HG02852 (cell line): ENCODE measurements around the gene ZBTB47.

Source experiments
- ATAC-seq: cut with Tn5 transposase; IDR thresholded peaks from one replicate; pipeline ENCODE4 v1.9.1; 2021; ENCODE audit warnings: mild to moderate bottlenecking, moderate library complexity; ENCODE audit not compliant: unreplicated experiment

The ZBTB47 gene

GRCh38 chr3:42653560-42654330 lies at the start of gene ZBTB47:
ZBTB47 (plus strand) TSS chr3:42653697; CDS start chr3:42658356, 4,659 bp downstream.
- peak; percentile 14 for ATAC-seq

DNA sequence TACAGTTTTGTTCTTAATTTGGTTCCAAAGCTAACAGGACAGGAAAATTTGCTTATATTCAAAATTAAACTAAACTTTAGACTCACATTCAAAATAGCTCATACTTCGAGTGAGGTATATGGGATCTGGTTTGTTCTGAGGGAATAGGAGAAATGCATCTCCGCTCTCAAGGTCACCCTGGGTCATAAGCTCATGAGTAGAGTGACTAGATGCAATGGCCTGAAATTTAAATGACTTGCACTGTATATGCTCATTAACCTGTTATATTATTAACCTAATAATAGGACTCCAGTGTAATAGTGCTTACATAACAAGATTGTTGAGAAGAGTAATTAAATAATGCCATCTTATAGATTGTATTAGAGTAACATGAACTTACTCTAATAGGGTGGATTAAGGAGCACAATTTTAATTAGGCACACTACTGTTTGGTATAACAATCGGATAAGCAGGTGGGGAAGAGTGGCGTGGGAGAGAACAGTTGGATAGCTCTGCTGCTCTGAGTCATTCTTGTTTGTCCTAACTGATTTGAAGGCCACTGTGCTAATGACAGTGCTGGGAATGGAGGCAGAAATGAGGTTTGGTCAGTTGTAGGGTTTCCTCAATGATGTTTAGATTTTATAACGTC lies 47.8 kb upstream of the ZBTB47 start:
- no peak for ATAC-seq

DNA sequence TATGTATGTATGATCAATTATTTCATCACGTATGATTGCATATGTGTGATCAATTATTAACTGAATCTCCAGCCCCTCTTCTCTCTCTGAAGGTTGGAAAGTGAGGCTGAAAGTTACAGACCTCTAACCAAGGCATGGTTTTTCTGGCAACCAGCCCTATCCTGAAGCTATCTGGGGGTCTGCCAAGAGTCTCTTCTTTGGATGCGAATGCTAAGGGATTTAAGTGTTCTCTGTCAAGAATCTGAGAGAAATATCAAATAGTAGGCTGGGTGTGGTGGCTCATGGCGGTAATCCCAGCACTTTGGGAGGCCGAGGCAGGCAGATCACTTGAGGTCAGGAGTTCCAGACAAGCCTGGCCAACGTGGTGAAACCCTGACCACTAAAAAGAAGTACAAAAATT lies 44.9 kb upstream of the ZBTB47 start:
- no peak for ATAC-seq

DNA sequence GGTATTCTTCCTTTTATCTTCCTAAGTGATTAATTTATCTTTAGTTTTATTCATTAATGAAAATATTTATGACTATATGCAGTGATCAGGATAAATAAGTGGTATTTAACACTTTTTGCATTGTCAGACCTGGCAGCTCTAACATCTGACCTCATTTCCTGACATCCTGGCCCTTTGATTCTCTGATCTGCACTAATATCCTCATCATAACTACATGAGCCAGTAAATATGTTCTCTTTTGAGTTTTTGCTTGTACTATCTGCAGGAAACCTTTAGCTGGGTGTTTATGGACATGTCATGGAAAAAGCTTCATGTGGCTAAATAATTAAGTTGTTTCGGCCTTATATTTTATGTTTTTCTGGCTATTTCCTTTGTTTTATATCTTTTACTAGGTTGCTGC lies 42.5 kb upstream of the ZBTB47 start:
- ATAC-seq: no peak

GRCh38 chr3:42612217-42612616 lies 41.3 kb upstream of the ZBTB47 start:
- ATAC-seq: no peak

GRCh38 chr3:42612928-42613327 lies 40.6 kb upstream of the ZBTB47 start:
- no peak for ATAC-seq

- ATAC-seq: no peak
These were observed 40.0 kb upstream of the ZBTB47 start for GRCh38 chr3:42613462-42613861.

- ATAC-seq: no peak
These were observed 21.9 kb upstream of the ZBTB47 start for GRCh38 chr3:42631620-42632019.

DNA sequence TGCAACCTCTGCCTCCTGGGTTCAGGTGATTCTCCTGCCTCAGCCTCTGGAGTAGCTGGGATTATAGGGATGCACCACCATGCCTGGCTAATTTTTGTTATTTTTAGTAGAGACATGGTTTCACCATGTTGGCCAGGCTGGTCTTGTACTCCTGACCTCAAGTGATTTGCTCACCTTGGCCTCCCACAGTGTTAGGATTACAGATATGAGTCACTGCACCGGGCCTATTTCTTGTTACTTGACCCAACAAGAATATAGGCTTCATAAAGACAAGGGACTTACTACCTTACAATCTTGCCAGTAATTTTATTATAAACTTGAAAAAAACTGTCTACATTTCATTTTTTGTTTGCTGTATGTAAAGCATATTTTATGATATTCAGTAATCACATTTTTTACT lies 21.4 kb upstream of the ZBTB47 start:
- no peak for ATAC-seq

DNA sequence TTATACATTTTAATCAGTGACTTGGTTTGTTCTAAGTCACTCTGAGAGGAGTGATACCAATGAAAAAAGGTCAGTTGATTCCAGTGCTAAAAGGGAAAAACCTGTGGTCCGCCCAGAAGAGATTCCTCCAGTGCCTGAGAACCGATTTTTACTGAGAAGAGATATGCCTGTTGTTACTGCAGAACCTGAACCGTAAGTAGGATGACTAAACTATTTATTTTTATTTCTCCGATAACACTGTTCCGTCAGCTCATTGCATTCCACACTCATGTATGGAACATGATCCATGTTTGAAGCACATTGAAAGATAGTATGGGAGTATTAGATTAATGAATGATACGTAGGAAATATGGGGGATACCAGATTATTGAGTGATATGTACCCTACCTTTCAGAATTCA lies 20.0 kb upstream of the ZBTB47 start:
- ATAC-seq: no peak

GRCh38 chr3:42635111-42635510 lies 18.4 kb upstream of the ZBTB47 start:
- peak; percentile 65 for ATAC-seq

GRCh38 chr3:42637001-42637400 lies 16.5 kb upstream of the ZBTB47 start:
- no peak for ATAC-seq

DNA sequence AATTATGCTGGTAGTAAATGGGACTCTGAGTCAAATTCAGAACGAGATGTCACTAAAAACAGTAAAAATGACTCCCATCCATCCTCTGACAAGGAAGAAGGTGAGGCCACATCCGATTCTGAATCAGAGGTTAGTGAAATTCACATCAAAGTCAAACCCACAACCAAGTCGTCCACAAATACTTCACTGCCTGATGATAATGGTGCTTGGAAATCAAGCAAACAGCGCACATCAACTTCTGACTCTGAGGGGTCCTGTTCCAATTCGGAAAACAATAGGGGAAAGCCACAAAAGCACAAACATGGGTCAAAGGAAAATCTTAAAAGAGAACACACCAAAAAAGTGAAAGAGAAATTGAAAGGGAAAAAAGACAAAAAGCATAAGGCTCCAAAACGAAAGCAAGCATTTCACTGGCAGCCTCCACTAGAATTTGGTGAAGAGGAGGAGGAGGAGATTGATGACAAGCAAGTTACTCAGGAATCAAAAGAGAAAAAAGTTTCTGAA lies 15.1 kb upstream of the ZBTB47 start:
- ATAC-seq: peak; percentile 55

DNA sequence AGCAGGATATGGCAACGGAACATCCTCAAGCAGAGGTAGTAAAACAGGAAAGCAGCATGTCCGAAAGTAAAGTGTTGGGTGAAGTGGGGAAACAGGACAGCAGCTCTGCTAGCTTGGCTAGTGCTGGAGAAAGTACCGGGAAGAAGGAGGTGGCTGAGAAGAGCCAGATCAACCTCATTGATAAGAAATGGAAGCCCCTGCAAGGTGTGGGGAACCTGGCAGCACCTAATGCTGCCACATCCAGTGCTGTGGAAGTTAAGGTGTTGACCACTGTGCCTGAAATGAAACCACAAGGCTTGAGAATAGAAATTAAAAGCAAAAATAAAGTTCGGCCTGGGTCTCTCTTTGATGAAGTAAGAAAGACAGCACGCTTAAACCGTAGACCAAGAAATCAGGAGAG lies 14.3 kb upstream of the ZBTB47 start:
- no peak for ATAC-seq

DNA sequence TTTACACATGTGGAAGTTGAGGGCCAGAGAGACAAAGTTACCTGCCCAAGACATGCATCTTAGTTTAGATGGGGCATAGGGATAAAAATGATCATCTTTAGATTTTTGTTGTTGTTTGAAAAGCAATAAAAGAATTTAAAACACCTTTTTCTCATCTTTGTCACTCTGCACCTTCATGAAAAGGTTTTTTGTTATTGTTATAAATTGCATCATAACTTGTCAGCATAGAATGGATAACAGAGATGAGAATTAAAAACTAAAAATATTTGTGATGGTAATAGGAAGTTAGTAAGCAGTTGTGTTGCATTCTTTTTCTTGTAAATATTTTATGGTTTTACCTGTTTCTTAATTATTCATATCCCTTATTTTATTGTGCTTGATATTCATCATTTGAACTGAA lies 13.4 kb upstream of the ZBTB47 start:
- ATAC-seq: no peak

DNA sequence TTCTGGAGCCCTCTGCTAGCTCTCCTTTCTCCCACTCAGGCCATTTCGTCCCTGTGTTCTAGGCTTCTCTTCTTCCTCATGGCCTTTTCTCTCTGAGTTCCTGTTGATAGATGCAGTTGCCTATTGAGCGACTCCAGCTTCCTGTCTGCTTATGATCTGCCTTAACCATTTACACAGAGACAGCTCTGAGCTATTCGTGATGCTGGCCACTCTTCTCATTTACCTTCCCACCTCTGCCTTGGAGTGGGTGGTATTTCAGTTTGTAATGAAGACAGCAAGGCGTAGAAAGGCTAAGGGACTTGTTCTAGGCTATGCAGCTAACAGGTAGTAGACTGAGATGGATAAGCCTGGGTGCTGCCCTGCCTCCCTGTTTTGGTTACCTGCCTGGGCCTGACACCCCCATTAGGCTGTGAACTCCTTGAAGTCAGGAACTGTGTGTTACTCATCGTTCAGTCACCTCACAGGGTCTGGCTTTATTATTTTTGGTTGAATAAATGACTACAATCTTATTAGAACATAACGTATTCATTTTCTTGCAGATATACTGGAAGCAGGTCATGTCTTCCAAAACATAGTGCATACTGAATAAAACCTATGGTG lies 12.6 kb upstream of the ZBTB47 start:
- ATAC-seq: no peak

DNA sequence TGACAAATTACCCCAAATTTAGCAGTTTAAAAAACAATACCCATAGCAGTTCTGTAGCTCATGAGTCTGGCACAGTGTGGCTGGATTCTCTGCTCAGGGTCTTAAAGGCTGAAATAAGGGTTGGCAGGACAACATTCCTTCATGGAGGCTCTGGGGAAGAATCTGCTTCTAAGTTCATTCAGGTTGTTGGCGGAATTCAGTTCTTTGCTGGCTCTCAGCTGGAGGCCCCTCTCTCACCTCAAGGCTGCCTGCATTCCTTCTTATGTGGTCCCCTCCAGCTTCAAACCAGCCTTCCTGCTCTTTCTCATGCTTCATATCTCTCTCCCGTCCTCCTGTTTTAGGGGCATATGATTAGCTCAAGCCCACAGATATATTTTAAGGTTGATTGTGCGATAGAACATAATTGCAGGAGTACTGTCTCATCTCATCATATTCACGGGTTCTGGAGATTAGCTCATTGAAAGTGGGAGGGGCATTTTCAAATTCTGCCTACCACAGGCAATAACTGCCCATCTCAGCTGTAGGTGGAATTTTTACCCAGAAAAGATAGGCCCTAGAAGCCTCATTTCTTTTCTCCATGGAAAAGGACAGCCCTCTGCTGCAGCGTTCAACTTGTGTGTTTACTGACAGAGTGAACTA lies 5.6 kb upstream of the ZBTB47 start:
- ATAC-seq: no peak

GRCh38 chr3:42649006-42649405 lies 4.5 kb upstream of the ZBTB47 start:
- ATAC-seq: no peak

DNA sequence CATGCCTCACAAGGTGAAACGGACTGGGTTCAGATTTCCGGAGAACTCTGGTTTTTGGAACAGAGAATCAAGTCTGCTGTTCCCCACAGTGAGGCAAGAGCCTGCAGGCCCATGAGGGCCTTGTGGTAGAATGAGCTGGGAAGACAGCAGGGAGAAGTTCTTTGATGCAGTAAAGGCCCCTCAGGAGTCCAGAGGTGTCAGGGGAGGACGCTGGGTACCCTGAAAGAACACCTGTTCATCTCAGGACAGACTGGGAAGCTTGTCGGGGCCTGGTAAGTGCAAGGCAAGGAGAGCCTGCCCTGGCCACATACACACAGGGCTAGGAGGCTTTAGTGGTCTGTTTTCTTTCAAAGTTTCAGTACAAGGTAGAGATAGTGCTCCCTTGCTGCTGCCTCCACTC lies 3.7 kb upstream of the ZBTB47 start:
- no peak for ATAC-seq

GRCh38 chr3:42651248-42652091 lies 2.0 kb upstream of the ZBTB47 start:
- no peak for ATAC-seq

DNA sequence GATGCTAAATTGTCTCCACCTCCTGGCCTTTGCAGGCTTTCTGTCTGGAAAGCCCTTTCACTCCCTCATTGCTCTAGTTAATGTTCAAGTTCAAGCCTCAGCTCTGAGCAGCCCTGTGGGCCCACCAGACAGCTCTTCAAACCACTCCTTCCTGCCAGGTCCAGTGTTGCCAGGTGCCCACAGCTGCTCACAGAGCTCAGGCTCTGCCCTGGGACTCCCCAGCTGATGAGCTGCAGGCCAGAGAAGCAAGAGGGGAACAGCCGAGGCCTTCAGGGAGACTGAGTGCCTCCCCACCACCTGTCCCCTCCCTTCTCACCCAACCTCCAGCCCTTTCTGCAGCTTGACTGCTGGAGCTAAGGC lies 1.3 kb upstream of the ZBTB47 start:
- ATAC-seq: peak; percentile 17
